Ovary (tissue), 9 donors: Measurements from ENCODE around the gene VEGFB. TPM values are rescaled to one million over a fixed set of nuclear protein-coding genes. Genes with fewer than 3 reads are reported as not detected.
A peak's percentile ranks its signal among the peaks of the same experiment; 100 is the strongest.

Experiments used
- DNase-seq, 5 donors: peaks; one replicate each; pipeline ENCODE4 v3.0.0-alpha.2; 2019 to 2020
- H3K27ac ChIP-seq, 2 donors: fragments of 200-600 bp; one replicate each; pipeline versions ENCODE4 v1.5.1 to v1.8.0; 2019 to 2022
- H3K27me3 ChIP-seq: fragments of 200-600 bp; one replicate; pipeline ENCODE4 v1.8.0; 2022
- H3K36me3 ChIP-seq: fragments of 200-600 bp; sonication (generic); one replicate; pipeline ENCODE4 v1.5.1; 2019
- H3K4me1 ChIP-seq: one replicate; pipeline ENCODE4 v1.8.1; 2013; ENCODE audit warnings: mild to moderate bottlenecking, moderate library complexity; ENCODE audit not compliant: insufficient read depth
- H3K4me3 ChIP-seq: fragments of 200-600 bp; sonication (generic); one replicate; pipeline ENCODE4 v1.5.1; 2017
- H3K9me3 ChIP-seq, 2 donors: fragments of 200-600 bp in 1 of 2; sonication (generic) in 1 of 2; one replicate each; pipeline versions ENCODE4 v1.5.1 to v1.8.1; 2013 to 2019; ENCODE audit warnings: mild to moderate bottlenecking in 1 of 2, moderate library complexity in 1 of 2
- CTCF ChIP-seq, 3 donors: fragments of 450-650 bp in 2 of 3; fragments of 200-600 bp in 1 of 3; IDR thresholded peaks; one replicate each; pipeline versions ENCODE4 v1.5.1 to v1.8.0; 2016 to 2022; ENCODE audit warnings: antibody characterized with exemption in 3 of 3, mild to moderate bottlenecking in 1 of 3
- EP300 ChIP-seq: sonication (generic); formaldehyde crosslinking; IDR thresholded peaks from one replicate; pipeline ENCODE4 v1.6.1; 2017; ENCODE audit warnings: antibody characterized with exemption
- POLR2A ChIP-seq: fragments of 450-650 bp; IDR thresholded peaks from one replicate; pipeline ENCODE4 v1.6.1; 2017; ENCODE audit warnings: antibody characterized with exemption, mild to moderate bottlenecking, moderate library complexity
- WGBS, 3 donors: extraction: QIAGEN DNeasy Blood & Tissue Kit in 1 of 3; methylation state at CpG; one replicate each; pipeline versions ENCODE4 v1.1.5 to v1.1.7; 2013 to 2017; 5-methylcytosine and 5-hydroxymethylcytosine counted together
- intact Hi-C, 4 donors: fragments of 100-400 bp; cut with DNase I; formaldehyde crosslinking; loops; one replicate each; pipeline versions ENCODE4 v1.11.0 to v1.15.1; 2022 to 2023
- polyA plus RNA-seq, 2 donors: library from polyadenylated mRNA; stranded (reverse); fragments of 200-250 nt in 1 of 2; fragments of 350-450 nt in 1 of 2; fragmentation: Illumina TruSeq in 1 of 2; extraction: RNeasy Lipid Tissue Mini Kit (QIAGEN cat#74804) in 1 of 2; gene quantifications; one replicate each; pipeline ENCODE4 v1.2.3, GENCODE V29; 2013 to 2014
- total RNA-seq, 7 donors: library from RNA; depleted of rRNA in 2 of 7; stranded (reverse); fragments of >200 nt in 2 of 7; fragmentation: NEBNext Ultra II Directional in 3 of 7; extraction: Animal tissue kit (Norgen Biotek cat#: 25700) in 3 of 7; gene quantifications; one replicate each; pipeline versions ENCODE4 v1.1.0 to v1.2.4, GENCODE V29; 2016 to 2023
- donor health status: DM: no; HTN: no; CAD: no; lungs with moderate emphysema.
- donor health status: DM: no; HTN: no; CAD: no.
- donor health status: Bipolar disorder and iron deficiency.
- donor health status: DM: yes; HTN: yes; CAD: no.
- donor health status: DM: no; HTN: no; CAD: no.
- donor health status: DM: yes; HTN: yes; CAD: no.

The VEGFB gene
- total and polyA plus RNA-seq, 9 donors, result 27.4 to 164 (median 124) TPM

GRCh38 chr11:64251753-64252002 lies 17.3 kb downstream of the VEGFB start:
- Histone ChIP-seq H3K36me3 (no peaks in the 10 kb centered on the region), H3K4me1 (peaks cover 10% of the 10 kb centered on the region), H3K27ac (peak overlapping the region; percentile 28 to 32), H3K9me3 (no peaks in the 10 kb centered on the region), H3K4me3 (peak overlapping the region; percentile 64), H3K27me3 (no peaks in the 10 kb centered on the region)
- no peak for TF ChIP-seq CTCF (IDR thresholded peaks at IDR 0.05)
- TF ChIP-seq POLR2A, result no peak
- no peak for TF ChIP-seq EP300
- no peak for DNase-seq
- intact Hi-C loops, result loop anchor here in 1 of 4 donors (5.0 kb wide), 1 partner anchor 49 kb away; no protein-coding TSS in a partner anchor
- 0 to 1% (median 0%) methylated on average over 13 to 18 of the region's 18 CpGs for WGBS, 3 donors

- Histone ChIP-seq H3K4me3 (peak overlapping the region; percentile 64), H3K4me1 (peaks cover 10% of the 10 kb centered on the region), H3K9me3 (no peaks in the 10 kb centered on the region), H3K27me3 (no peaks in the 10 kb centered on the region), H3K36me3 (no peaks in the 10 kb centered on the region), H3K27ac (peak overlapping the region in 1 of 2 donors; percentile 28)
- TF ChIP-seq CTCF (IDR thresholded peaks at IDR 0.05), result peak in 1 of 3 donors; percentile 20
- no peak for TF ChIP-seq POLR2A
- WGBS, 3 donors, result 3 to 5% (median 4%) methylated on average over 23 of the region's 23 CpGs
- peak in 4 of 5 donors; percentile 56 to 77 (median 74) for DNase-seq
- intact Hi-C loops, result loop anchor here in 1 of 4 donors (5.0 kb wide), 1 partner anchor 50 kb away; no protein-coding TSS in a partner anchor
Observed at GRCh38 chr11:64252003-64252872, 17.9 kb downstream of the VEGFB start.

GRCh38 chr11:64253043-64253442 lies 18.7 kb downstream of the VEGFB start:
- no peak for DNase-seq
- Histone ChIP-seq H3K4me3 (no peak overlapping the region), H3K27ac (peak overlapping the region in 1 of 2 donors; percentile 28), H3K9me3 (no peaks in the 10 kb centered on the region), H3K36me3 (no peaks in the 10 kb centered on the region), H3K4me1 (peaks cover 10% of the 10 kb centered on the region), H3K27me3 (no peaks in the 10 kb centered on the region)
- intact Hi-C loops, result loop anchor here in 1 of 4 donors (5.0 kb wide), 1 partner anchor 51 kb away; no protein-coding TSS in a partner anchor
- WGBS, 3 donors, result 78 to 80% (median 79%) methylated on average over 8 of the region's 8 CpGs
- TF ChIP-seq CTCF (IDR thresholded peaks at IDR 0.05) (no peak), EP300 (no peak), POLR2A (no peak)

GRCh38 chr11:64253481-64253880 lies 19.1 kb downstream of the VEGFB start:
- Histone ChIP-seq H3K27me3 (no peaks in the 10 kb centered on the region), H3K4me3 (no peak overlapping the region), H3K36me3 (no peaks in the 10 kb centered on the region), H3K27ac (no peak overlapping the region), H3K4me1 (peaks cover 10% of the 10 kb centered on the region), H3K9me3 (no peaks in the 10 kb centered on the region)
- 57 to 73% (median 63%) methylated on average over 5 of the region's 5 CpGs for WGBS, 3 donors
- TF ChIP-seq EP300 (no peak), CTCF (IDR thresholded peaks at IDR 0.05) (no peak), POLR2A (no peak)
- intact Hi-C loops, result loop anchor here in 1 of 4 donors (5.0 kb wide), 1 partner anchor 51 kb away; no protein-coding TSS in a partner anchor
- no peak for DNase-seq
